HG03066 (cell line): ENCODE measurements around the gene SOX2.
"Not testable (repeated sequence)": the region's sequence is repeated elsewhere in the genome, so short reads cannot be mapped to it uniquely, and the experiment has no call there.

ENCODE experiments used
- ATAC-seq: cut with Tn5 transposase; IDR thresholded peaks from one replicate; pipeline ENCODE4 v1.9.1; 2021; ENCODE audit warnings: low read depth; ENCODE audit not compliant: unreplicated experiment

Gene SOX2

GRCh38 chr3:181753391-181753790 is 41.7 kb downstream of the SOX2 start:
- ATAC-seq: no peak

- ATAC-seq: no peak
These were observed 44.2 kb downstream of the SOX2 start for GRCh38 chr3:181755959-181756358.

GRCh38 chr3:181756645-181757297 is 45.0 kb downstream of the SOX2 start:
- ATAC-seq: no peak

- ATAC-seq: no peak
These were observed 46.1 kb downstream of the SOX2 start for GRCh38 chr3:181757694-181758306.

- no peak for ATAC-seq
These were observed 50.2 kb downstream of the SOX2 start for GRCh38 chr3:181761906-181762305.

- ATAC-seq: not testable (repeated sequence)
These were observed 52.3 kb downstream of the SOX2 start for GRCh38 chr3:181764033-181764432.
